GM19035 (cell line): Measurements from ENCODE around the gene TNFSF9.
"Not testable (repeated sequence)": the region's sequence is repeated elsewhere in the genome, so short reads cannot be mapped to it uniquely, and the experiment has no call there.

Experiments
- ATAC-seq: cut with Tn5 transposase; IDR thresholded peaks from one replicate; pipeline ENCODE4 v1.9.1; 2021; ENCODE audit not compliant: unreplicated experiment

TNFSF9 gene

DNA sequence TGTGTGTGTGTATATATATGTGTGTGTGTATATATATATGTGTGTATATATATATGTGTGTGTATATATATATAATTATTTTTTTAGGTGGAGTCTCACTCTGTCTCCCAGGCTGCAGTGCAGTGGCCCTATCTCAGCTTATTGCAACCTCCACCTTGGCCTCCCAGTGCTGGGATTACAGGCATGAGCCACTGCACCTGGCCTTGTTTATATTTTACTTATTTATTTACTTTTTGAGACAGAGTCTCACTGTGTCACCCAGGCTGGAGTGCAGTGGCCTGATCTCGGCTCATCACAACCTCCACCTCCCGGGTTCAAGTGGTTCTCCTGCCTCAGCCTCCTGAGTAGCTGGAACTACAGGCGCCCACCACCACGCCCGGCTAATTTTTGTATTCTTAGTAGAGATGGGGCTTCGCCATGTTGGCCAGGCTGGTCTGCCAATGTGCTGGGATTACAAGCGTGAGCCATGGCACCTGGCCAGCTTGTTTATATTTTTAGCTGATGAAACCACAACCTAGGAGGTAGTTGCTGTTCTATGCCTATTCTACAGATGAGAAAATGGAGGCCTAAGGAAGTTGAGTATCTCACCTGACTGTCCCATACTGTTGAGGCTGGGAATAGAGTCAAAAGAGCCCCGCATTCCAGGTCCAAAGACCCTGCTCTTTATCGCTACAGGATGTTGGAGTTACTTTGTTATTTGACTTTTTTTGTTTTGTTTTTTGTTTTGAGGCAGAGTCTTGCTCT, 22.6 kb upstream of the TNFSF9 start:
- not testable (repeated sequence) for ATAC-seq

DNA sequence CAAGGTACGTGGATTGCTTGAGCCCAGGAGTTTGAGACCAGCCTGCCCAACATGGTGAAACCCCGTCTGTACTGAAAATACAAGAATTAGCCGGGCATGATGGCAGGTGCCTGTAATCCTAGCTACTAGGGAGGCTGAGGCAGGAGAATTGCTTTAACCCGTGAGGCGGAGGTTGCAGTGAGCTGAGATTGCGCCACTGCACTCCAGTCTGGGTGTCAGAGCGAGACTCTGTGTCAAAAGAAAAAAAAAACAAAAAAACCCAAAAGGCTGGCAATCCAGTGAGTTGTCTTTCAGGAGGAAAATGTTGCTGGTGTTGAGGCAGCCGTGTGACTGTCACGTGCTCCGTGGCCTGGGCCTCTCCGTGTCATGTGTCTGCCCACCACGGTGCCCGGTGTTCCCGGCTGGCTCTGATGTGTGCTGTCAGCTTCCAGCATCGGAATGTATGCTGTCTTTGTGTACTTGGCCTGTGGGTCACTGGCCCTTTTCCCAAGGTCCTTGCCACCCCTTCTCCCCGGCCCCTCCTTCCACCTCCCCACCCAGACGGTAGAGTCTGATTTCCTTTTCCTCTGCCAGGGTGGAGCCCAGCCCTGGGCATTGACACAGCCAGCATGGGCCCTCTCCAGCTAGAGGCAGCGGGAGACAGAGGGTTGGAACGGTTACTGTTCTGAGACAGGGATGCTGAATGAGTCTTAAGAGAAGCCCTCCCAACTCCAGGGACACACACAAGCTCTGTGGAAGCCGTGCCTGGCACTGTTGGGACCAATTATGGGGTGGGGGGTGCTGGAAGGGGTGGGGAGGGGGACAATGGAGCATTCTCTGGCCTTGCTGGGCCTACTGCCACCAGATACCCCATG, 21.5 kb upstream of the TNFSF9 start:
- no peak for ATAC-seq

DNA sequence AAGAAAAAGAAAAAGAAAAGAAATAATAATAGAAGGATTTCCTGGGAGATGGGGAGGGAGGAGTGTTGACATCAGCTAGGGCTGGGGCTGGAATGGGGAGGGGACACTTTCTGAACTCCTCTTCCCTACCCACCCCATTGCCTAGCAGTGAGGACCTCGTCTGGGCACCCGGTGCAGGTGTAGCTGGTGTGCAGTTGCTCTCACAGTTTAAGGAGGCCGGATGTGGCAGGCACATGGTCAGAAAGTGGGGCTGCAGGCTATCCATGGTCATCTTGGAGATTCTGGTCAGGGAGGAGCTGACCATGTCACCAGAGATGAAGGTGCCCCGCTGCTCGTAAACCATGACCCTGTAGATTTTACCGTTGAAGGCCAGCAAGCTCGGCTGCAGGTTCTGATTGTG, 20.2 kb upstream of the TNFSF9 start:
- ATAC-seq: no peak

DNA sequence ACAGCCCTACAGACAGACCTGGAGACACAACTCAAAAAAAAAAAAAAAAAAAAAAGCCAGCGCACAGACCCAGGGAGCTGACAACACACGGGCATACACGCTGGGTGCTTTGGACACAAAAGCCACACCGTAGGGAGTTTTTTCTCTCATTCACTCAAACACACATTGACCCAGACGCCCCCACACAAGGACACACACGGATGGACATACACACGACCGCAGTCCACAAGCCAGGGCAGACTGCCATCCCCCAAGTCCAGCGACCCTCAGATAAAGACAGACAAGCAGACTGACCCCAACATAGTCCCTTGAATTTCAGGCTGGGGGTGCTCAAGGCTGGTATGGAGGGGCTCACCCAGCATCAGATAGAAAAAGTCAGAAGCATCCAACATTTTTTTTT, 16.7 kb upstream of the TNFSF9 start:
- no peak for ATAC-seq

DNA sequence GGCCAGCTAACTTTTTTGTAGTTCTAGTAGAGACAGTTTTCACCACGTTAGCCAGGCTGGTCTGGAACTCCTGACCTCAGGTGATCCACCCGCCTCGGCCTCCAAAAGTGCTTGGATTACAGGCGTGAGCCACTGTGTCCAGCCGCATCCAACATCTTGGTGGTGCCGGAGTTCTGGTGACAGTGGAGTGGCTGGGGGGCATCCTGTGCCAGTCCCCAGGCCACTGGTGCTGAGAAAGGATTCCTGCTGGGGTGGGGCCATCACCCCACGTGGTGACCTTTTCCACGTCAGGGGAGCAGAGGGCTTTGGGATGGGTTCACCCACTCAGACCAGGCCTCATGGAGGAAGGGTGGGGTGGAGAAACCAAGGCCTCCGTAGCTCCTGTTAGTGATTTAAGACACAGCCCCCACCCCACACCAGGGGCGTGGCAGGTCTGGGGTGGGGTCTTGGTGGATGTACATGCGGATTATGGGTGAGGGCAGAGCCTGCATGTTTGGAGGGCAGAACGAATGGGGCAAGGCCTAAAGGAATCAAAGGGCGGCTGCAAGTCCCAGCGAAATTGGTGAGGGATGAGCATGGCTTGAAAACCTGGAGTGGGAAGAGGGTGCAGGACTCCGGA, 15.8 kb upstream of the TNFSF9 start:
- ATAC-seq: no peak

DNA sequence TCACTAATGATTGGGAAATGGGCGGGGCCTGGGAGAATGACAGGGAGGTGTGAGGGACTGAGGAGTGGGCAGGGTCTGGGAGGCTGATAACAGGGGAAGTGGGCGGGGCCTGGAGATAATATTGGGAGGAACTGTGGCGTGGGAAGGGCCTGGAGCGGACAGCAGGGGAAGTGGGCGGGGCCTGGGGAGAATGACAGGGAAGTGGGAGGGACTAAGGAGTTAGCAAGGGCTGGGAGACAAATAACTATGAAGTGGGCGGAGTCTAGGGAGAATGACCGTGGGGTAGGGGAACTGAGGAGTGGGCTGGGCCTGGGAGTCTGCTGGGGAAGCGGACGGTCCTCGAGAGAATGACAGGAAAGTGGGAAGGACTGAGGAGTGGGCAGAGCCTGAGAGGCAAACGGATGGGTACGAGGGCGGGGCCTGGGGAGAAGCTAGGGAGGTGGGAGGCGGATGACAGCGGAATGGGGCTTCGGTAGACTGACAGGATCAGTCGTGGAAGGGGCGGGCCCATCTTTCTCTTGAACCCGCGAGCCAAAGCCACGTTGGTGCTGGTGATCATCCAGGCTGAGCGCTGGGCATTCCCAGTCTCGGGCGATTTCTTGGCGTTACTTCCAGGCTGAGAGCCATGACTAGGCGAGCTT, 14.7 kb upstream of the TNFSF9 start:
- ATAC-seq: peak; percentile 24

DNA sequence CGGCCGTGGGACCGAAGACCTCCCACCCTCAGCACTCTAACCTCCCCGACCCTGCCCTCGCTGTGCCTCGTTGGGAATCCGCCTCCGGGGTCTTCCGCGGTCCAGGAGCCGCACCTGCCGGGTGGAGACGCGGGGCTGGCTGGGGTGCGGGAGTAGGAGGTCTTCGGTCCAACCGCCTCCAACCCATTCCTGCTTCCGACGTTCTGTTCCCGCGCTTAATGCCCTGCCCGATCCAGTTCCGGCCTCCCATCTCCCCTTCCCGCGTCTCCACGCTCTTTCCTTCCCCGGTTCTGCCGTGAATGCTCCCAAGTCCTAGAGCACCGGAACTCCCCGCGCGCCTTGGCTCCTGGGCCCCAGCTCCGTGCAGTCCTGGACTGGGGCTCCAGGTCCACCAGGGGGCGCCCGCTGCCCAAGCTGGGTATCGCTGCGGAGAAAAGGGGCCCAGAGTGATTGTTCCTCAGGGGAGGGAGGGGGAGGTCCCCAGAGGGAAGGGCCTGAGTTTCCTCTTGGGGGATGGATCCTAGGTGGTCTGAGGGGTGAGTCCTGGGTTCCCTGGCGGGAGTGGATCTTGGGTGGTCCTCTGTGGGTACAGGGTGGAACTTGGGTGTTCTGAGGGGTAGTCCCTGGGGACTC, 14.1 kb upstream of the TNFSF9 start:
- peak; percentile 49 for ATAC-seq

DNA sequence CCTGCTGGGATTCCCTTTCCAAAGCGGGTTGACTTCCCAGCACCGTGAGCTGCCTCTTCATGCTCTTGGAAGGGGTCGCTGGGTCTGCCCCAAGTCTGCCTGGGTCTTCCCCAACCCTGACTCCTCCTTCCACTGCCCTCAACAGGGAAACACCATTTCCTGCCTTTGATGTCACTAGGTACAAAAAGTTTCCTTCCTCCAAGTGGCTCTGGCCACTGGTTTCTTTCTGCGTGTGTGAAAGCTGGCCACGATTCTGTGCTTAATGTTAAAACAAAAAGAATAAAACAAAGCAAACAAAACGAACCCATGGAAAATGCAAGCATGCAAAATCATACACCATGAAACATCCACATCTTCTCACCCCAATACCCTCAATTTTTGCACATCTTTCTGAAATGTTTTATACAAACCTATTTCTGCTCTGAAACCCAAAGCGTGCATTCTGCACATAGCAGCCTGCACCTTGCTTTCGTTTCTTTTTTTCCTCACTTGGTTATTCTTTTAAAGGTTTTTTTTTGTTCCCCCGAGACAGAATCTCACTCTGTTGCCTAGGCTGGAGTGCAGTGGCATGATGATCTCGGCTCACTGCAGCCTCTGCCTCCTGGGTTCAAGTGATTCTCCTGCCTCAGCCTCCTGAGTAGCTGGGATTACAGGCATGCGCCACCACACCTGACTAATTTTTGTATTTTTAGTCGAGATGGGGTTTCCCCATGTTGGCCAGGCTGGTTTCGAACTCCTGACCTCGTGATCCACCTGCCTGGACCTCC, 12.5 kb upstream of the TNFSF9 start:
- ATAC-seq: no peak

DNA sequence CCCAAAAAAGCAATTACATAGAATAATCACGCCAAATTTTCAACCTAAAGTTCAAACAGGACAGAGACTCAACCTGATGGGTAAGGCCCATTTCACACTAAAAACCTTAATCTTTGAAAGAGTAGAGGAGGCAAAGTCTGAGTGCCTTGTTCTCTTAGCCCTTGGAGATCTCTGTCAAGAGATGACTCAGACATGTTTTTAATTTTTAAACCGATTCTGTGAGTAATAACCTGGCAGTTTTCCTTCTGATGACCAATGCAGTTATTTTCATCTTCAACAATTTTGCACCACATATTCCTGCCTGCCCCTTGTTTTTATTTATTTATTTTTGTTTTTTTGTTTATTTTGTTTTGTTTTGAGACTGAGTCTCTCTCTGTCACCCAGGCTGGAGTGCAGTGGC, 11.5 kb upstream of the TNFSF9 start:
- no peak for ATAC-seq

DNA sequence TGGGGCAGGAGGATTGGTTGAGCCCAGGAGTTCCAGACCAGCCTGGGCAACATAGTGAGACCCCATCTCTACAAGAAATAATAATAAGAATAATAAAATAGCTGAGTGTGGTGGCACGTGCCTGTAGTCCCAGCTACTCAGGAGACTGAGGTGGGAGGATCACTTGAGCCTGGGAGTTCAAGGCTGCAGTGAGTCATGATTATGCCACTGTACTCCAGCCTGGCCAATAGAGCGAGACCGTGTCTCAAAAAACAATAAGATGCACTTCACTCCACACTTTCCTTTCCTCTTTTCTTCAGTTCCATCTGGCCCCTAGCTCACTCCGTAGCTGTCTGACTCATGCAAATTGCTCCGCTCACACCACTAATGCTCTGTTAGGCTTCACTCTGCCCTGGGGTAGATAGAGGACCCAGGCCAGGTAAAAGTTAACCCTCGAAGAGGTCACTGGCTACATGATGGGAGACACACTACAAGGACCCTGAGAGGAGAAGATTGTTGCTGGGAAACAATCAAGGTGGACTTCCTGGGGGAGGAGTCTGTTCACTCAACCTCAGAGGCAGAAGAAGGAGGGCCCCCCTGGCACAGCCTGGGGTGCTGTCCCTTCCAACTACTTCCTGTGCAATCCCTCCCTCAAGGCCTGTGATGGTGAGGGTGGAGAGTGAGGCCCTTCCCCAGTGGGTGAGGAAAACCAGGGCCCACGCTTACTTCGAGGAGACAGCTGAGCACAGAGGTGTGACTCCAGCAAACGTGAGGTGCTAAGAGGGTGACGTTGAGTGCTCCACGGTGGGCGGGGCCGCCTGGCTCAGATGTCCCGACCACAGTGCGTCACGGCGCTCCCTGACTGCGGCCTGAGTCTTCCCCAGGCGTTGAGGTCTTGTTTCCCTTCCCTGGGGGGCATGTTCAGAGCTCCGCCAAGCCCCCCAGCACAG, 8.8 kb upstream of the TNFSF9 start:
- peak; percentile 46 for ATAC-seq

DNA sequence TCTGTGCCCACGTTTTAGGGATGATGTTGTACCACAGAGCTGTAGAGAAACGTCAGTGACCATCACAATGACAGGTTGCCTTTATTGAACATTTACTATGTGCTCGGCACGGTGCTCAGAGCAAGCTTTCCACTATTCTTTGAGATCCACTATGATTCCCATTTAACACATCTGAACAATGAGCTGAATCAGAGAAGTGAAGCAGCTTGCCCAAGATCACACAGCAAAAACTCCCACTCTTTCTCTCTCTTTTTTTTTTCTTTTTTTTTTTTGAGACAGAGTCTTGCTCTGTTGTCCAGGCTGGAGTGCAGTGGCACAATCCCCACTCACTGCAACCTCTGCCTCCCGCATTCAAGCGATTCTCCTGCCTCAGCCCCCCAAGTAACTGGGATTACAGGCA, 8.1 kb upstream of the TNFSF9 start:
- no peak for ATAC-seq

DNA sequence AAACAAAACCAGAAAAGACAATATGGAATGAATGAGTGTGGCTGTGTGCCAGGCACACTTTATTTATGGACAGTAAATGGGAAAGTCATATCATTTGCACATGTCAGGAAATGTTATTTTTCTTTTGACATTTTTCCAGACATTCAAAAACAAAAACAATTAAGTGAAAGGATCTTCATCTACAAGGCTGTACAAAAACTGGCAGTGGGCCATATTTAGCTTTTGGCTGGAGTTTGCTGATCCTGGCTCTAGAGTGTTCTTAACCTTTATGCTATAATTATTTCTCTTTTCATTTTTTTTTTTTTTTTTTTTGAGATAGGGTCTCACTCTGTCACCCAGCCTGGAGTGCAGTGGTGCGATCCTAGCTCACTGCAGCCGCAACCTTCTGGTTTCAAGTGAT, 6.5 kb upstream of the TNFSF9 start:
- no peak for ATAC-seq

DNA sequence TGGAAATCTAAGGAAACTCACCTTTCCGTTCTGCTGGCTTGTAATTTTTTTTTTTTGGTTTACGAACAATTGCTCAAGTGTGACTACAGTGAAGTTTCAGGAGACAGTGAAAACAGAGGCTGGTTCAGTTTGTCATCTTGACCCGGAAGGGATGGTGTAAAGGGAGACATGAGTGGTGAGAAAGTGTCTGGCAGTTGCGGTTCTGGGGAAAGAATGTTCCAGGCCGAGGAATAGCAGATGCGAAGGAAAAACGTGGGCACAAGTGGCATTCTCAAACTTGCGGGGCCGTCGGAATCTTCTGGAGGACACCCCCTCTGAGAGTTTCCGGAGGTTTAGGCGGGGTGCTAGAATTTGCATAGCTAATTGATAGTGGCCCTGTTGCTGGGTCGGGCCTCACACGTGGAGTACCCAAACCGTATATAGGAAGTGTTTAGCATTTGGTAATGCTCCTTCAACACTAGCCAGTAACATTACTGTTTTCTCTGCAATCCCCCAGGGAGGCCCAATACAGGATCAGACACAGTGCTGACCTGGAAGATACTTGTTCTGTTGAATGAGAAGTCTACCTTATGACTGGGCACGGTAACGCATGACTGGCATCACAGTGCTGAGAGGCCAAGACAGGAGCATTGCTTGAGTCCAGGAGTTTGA, 2.8 kb upstream of the TNFSF9 start:
- ATAC-seq: peak; percentile 48

DNA sequence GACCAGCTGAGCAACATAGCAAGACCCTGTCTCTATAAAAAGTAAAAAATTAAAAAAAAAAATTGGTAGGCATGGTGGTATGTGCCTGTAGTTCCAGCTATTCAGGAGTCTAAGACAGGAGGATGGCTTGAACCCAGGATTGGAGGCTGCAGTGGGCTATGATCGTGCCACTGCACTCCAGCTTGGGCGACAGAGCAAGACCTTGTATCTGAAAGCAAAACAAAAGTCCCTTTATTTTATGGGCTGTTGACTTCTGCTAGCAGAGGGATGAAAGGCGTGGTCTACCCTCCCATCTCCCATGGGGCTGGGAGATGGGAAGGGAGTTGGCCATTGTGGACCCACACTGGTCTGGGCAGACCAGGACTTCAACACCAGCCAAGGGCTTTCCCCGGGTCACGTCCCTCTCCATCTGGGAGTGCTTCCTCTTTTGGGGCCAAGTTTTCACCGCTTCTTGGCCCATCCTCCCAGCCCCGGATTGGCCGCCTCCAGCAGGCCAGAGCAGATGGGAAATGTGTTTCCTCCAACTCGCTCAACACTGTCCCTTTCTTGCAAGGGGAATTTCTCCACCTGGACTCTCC, 2.2 kb upstream of the TNFSF9 start:
- no peak for ATAC-seq

DNA sequence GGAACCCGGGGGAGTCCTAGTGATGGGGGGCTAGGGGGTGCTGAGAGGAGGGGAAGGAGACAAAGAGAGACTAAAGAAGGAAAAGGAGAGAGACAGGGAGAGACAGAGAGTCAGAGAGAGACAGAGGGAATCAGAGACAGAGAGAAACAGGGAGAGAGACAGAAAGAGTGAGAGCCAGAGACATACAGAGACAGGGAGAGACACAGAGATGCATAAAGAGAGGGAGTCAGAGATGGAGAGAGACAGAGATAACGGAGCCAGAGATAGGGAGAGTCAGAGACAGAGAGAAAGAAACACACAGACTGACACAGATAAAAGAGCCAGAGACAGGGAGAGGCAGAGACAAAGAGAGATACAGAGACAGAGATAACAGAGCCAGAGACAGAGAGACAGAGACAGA, 1.5 kb upstream of the TNFSF9 start:
- ATAC-seq: no peak

DNA sequence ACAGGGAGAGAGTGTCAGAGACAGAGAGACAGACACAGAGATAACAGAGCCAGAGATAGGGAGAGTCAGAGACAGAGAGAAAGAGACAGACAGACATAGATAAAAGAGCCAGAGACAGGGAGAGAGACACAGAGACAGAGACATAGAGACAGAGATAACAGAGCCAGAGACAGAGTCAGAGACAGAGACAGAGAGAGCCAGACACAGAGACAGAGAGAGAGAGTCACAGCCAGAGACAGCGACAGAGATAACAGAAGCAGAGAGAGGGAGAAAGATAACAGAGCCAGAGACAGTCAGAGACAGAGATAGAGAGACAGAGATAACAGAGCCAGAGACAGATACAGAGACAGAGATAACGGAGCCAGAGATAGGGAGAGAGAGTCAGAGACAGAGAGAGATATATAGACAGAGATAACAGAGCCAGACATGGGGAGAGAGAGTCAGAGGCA, 865 bp upstream of the TNFSF9 start:
- ATAC-seq: no peak

DNA sequence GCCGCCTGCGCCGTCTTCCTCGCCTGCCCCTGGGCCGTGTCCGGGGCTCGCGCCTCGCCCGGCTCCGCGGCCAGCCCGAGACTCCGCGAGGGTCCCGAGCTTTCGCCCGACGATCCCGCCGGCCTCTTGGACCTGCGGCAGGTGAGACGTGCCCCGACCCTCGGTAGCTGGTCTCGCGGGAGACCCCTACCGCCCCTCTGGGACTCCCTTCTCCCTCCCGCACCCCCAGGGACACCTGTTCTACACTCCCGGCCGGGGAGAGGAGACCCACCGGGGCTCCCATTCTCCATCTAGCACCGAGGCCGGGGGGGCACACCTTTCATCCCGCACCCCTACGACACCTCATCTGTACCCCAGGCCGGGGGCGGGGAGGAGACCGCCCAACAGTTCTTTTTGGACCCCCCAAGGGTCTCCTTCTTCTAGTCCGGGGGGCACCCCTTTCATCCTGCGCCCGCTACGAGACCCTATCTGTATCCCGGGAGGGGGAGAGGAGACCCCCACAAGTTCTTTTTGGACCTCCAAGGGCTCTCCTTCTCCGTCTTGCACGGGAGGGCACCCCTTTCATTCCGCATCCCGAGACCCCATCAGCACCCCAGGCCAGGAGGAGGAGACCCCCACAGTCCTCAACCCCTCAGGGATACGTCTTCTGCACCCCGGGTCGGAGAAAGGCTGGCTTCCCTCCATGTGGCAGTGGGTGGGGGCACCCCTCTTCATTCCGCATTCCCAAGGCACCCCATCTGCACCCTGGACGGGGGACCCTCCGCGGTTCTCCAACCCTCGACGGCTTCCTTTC, 533 bp downstream of the TNFSF9 start:
- peak; percentile 1 for ATAC-seq

DNA sequence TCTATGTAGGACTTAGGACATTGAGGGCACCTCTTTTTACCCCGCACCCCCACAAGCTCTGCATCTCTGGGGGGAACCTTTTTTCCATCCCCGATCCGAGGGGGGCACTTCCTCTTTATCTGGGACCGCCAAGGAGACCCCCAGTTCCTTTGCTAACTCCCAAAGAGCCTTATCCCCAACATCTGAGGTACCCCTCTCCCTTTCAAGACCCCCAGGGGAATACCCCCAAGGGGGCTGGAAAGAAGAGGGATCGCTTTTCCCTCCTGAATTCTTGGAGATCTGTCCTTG, 1.1 kb downstream of the TNFSF9 start:
- ATAC-seq: no peak
